Measurements from ENCODE around the gene GDA.

GRCh38 chr9:72271613-72272478 is 122.6 kb downstream of the GDA start:
- peak; percentile 39 to 85 (median 78) for TF ChIP-seq CTCF (IDR thresholded peaks at IDR 0.05 in 8 of 11, conservative IDR thresholded peaks at IDR 0.05 in 3 of 11)
- TF ChIP-seq POLR2AphosphoS5 (IDR thresholded peaks at IDR 0.05), result no peak
